ENCODE data around the gene LMAN2.

The LMAN2 gene

GRCh38 chr5:177310757-177311391 lies 40.6 kb downstream of the LMAN2 start:
- Histone ChIP-seq H3K36me3 (ENCODE audit: low read length) (0 out of 2 replicates have a peak, but pooled peaks cover 2% of the 10 kb centered on the region), H2AFZ (ENCODE audit: low read depth, low read length, severe bottlenecking) (no peak overlapping the region), H3K27me3 (ENCODE audit: low read length) (no peaks in the 10 kb centered on the region), H3K9me2 (replicated peaks; ENCODE audit: insufficient read depth, low read length) (no peaks in the 10 kb centered on the region), H3K9ac (ENCODE audit: low read length) (peak overlapping the region; percentile 75), H3K27ac (ENCODE audit: low read depth, low read length) (peak overlapping the region; percentile 88), H3K4me2 (ENCODE audit: low read depth, low read length, poor library complexity, severe bottlenecking) (peak overlapping the region; percentile 88), H3K9me3 (ENCODE audit: insufficient read depth, low read length) (no peaks in the 10 kb centered on the region), H4K20me1 (ENCODE audit: low read depth, low read length) (peaks cover 6% of the 10 kb centered on the region; the same call in 1 of the 2 replicates), H3K79me2 (ENCODE audit: insufficient read depth, low read length) (peaks cover 3% of the 10 kb centered on the region; the same call in 1 of the 2 replicates), H3K4me3 (ENCODE audit: insufficient read depth, low read length, poor library complexity, severe bottlenecking) (peak overlapping the region; percentile 64), H3F3A (ENCODE audit: insufficient read depth) (peaks cover 32% of the 10 kb centered on the region)
- no peak for TF ChIP-seq CTCF (IDR thresholded peaks at IDR 0.05; ENCODE audit: insufficient read depth, low read length, poor library complexity, severe bottlenecking)

- TF ChIP-seq EZH2phosphoT487 (conservative IDR thresholded peaks at IDR 0.05; ENCODE audit: low read length) (no peak), CTCF (IDR thresholded peaks at IDR 0.05; ENCODE audit: insufficient read depth, low read length, poor library complexity, severe bottlenecking) (no peak)
- 0 out of 2 replicates have a peak, but pooled peaks cover 2% of the 10 kb centered on the region for H3K36me3 ChIP-seq (ENCODE audit: low read length)
- peaks cover 6% of the 10 kb centered on the region; the same call in 1 of the 2 replicates for H4K20me1 ChIP-seq (ENCODE audit: low read depth, low read length)
- H3F3A ChIP-seq (ENCODE audit: insufficient read depth), result peaks cover 37% of the 10 kb centered on the region
- no peak overlapping the region for H2AFZ ChIP-seq (ENCODE audit: low read depth, low read length, severe bottlenecking)
- H3K4me2 ChIP-seq (ENCODE audit: low read depth, low read length, poor library complexity, severe bottlenecking), result peak overlapping the region; percentile 88
- H3K79me2 ChIP-seq (ENCODE audit: insufficient read depth, low read length), result peaks cover 8% of the 10 kb centered on the region
- H3K9me3 ChIP-seq (ENCODE audit: insufficient read depth, low read length), result no peaks in the 10 kb centered on the region
- H3K27ac ChIP-seq (ENCODE audit: low read depth, low read length), result peak overlapping the region; percentile 88
- H3K27me3 ChIP-seq (ENCODE audit: low read length), result no peaks in the 10 kb centered on the region
- H3K4me3 ChIP-seq (ENCODE audit: insufficient read depth, low read length, poor library complexity, severe bottlenecking), result peak overlapping the region; percentile 64
- peak overlapping the region; percentile 75 for H3K9ac ChIP-seq (ENCODE audit: low read length)
- H3K9me2 ChIP-seq (replicated peaks; ENCODE audit: insufficient read depth, low read length), result no peaks in the 10 kb centered on the region
These were observed 41.1 kb downstream of the LMAN2 start for GRCh38 chr5:177310332-177310731.

GRCh38 chr5:177309351-177310191 lies 41.9 kb downstream of the LMAN2 start:
- Histone ChIP-seq H3K9me3 (ENCODE audit: insufficient read depth, low read length) (no peaks in the 10 kb centered on the region), H3F3A (ENCODE audit: insufficient read depth) (peaks cover 42% of the 10 kb centered on the region), H3K27ac (ENCODE audit: low read depth, low read length) (peak overlapping the region; percentile 88), H3K4me2 (ENCODE audit: low read depth, low read length, poor library complexity, severe bottlenecking) (peak overlapping the region; percentile 88), H3K27me3 (ENCODE audit: low read length) (no peaks in the 10 kb centered on the region), H4K20me1 (ENCODE audit: low read depth, low read length) (peaks cover 6% of the 10 kb centered on the region; the same call in 1 of the 2 replicates), H3K4me3 (ENCODE audit: insufficient read depth, low read length, poor library complexity, severe bottlenecking) (no peak overlapping the region), H3K36me3 (ENCODE audit: low read length) (0 out of 2 replicates have a peak, but pooled peaks cover 2% of the 10 kb centered on the region), H3K79me2 (ENCODE audit: insufficient read depth, low read length) (peaks cover 16% of the 10 kb centered on the region), H3K9me2 (replicated peaks; ENCODE audit: insufficient read depth, low read length) (no peaks in the 10 kb centered on the region), H3K9ac (ENCODE audit: low read length) (no peak overlapping the region), H2AFZ (ENCODE audit: low read depth, low read length, severe bottlenecking) (no peak overlapping the region)
- TF ChIP-seq EZH2phosphoT487 (conservative IDR thresholded peaks at IDR 0.05; ENCODE audit: low read length) (no peak), CTCF (IDR thresholded peaks at IDR 0.05; ENCODE audit: insufficient read depth, low read length, poor library complexity, severe bottlenecking) (peak; percentile 83)

Measured in SU-DHL-6 (cell line).